VCaP (cell line): ENCODE data around the gene ANO8.
"Not testable (repeated sequence)": the region's sequence is repeated elsewhere in the genome, so short reads cannot be mapped to it uniquely, and the experiment has no call there.

Source experiments
- H3K27ac ChIP-seq: fragments of 450-650 bp; 2 replicates; pipeline ENCODE4 v1.5.1; 2017
- CTCF ChIP-seq: fragments of 450-650 bp; conservative IDR thresholded peaks from 2 replicates; pipeline ENCODE4 v1.5.1; 2017; ENCODE audit warnings: mild to moderate bottlenecking, moderate library complexity

The ANO8 gene

GRCh38 chr19:17275441-17276175, 59.0 kb downstream of the ANO8 start:
- TF ChIP-seq CTCF, result no peak
- H3K27ac ChIP-seq, result no peak overlapping the region

DNA sequence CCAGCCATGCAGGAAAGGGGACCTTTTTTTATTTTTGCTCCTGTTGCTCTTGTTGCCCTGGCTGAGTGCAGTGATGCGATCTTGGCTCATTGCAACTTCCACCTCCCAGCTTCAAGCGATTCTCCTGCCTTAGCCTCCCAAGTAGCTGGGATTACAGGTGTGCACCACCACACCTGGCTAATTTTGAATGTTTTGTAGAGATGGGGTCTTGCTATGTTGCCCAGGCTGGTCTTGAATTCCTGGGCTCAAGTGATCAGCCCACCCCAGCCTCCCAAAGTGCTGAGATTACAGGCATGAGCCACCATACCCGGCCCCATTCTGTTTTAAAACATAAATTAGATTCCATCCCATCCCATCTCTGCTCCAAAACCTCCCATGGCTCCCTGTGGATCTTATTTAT, 59.8 kb downstream of the ANO8 start:
- H3K27ac ChIP-seq, result not testable (repeated sequence)
